Inflammatory macrophage treated with lipopolysaccharide for 4 hours (primary cell): ENCODE results near the gene LRIT2.
"Not testable (repeated sequence)": the region's sequence is repeated elsewhere in the genome, so short reads cannot be mapped to it uniquely, and the experiment has no call there.

ENCODE experiments used
- DNase-seq: peaks from one replicate; pipeline ENCODE4 v3.0.0-alpha.2; 2020

The LRIT2 gene

DNA sequence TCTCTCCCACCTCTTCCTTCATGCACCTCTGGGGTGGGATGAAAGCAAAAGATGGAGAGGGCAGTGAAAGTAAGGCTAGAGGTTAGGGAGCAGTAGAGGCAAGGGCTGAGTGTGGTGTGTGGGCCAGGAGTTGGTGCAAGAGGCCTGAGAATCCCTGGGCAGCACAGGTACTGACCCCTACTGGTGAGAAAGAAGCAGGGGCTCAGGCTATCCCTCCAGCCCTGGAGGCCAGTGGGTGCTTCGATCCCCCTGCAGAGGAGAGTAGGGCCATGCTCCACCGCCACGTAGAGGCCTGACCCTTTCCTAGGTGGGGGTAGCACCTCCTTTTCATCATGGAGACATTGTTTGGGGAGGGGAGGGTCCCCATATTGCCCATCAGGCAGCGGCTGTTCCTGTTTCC is 21.2 kb downstream of the LRIT2 start:
- DNase-seq: peak; percentile 6

DNA sequence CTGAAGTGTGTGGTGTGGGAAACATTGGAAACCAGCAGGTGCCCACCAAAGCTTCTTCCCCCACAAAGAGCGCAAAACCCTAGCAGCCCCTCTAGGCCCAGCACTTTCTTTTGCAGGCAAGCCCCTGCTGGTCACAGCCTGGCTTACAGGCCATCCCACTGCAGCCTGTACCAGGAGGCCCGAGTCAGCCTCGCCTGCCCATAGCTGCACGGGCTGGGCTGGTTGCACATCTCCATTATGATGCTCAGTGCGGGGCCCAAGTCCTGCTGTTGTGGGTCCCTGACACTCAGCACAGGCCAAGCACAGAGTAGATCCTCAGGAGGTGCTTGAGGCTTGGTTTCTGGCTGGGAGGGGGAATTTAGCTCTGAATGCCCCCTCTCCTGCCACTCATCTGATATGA is 23.0 kb downstream of the LRIT2 start:
- no peak for DNase-seq

DNA sequence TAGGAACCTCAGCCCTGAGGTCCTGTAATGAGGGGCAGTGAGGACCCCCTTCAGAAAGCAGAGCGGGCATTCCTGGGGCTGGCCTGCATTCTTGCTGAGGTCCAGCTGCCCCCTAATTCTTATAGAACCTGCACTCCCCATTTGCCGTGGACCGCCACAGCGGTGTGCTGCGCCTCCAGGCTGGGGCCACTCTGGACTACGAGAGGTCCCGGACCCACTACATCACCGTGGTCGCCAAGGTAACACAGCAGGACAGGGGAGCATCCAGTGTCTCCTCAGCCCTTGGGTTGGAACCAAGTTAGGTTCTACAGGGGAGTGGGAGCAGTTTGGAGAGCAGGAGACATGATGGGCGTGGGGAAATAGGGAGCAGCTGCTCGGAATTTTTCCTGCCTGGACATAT is 23.7 kb downstream of the LRIT2 start:
- DNase-seq: no peak

DNA sequence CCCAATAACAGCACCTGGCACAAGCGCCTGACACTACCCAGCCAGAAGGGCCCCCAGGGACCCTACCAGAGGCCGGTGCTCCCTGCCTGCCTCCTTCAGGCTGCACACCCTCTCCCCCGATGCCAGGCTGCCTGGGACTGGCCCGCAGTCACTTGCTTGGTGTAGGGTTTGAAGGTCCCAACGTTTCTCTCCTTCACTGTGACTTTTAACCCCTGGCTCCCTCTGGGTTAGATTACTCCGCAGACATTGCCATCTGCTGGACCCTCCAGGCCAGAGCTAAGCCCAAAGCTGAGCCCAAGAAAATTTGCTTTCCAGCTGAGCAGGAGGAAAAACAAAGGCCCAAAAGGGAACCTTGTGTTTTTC is 24.1 kb downstream of the LRIT2 start:
- no peak for DNase-seq

DNA sequence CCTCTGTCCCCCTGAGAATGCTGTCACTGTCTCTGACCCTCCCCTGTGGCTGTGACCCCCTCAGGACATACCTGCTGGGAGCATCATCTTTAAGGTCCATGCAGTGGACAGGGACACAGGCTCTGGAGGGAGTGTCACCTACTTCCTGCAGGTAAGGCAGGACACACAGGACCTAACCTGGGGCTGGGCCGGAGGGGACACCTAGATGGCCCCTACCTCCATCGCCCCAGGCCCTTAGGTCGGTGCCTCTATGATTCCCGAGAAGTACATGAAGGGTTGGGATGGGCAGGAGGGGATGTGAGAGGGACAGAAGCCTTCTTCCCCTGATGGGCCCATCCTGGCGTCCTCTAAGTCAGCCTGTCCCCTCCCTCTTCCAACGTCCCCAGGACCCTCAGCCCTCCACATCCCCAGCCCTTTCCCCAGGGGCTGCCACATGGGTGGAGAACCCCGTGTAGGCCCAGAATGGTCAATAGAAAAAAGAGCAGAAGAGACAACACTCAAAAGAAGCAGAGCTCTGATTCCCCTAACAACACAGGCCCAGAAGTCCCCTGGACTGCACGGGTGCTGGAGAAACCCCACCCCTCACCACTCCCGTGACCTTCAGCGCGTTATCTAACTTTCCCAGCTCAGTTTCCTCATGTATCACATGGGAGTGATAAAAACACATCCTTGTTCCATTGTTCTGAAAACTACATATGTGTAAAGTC is 24.7 kb downstream of the LRIT2 start:
- DNase-seq: no peak

DNA sequence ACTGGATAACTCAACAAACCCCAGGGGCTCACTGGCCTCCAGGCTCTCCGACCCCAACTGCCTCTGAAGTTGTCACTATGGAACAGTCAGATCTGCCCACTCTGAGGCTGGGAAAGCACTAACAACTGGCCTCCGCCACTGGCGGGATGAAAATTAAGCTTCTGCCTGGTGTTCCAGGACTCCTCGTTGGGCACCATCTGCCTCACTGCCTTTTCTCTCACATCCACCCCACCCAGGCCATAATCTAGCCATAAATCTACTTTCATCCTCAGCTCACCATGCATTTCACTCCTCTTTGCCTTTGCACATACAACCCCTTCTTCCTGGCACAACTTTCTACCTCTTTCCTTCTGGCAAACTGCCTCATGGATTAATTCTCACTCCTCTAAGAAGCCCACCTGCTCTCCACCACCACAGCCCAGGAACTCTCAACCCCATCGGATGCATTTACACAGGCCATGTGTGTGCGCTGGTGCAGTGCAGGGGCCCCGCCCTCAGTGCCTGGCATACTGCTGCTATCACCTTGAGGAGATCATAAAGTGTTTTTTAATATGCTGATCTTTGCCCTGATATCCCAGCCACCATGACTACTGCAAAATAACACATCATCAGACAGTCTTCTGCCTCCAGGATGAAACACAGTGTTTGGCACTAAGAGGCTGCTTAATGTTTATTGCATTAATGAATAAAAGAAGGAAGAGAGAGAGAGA is 27.0 kb downstream of the LRIT2 start:
- no peak for DNase-seq

DNA sequence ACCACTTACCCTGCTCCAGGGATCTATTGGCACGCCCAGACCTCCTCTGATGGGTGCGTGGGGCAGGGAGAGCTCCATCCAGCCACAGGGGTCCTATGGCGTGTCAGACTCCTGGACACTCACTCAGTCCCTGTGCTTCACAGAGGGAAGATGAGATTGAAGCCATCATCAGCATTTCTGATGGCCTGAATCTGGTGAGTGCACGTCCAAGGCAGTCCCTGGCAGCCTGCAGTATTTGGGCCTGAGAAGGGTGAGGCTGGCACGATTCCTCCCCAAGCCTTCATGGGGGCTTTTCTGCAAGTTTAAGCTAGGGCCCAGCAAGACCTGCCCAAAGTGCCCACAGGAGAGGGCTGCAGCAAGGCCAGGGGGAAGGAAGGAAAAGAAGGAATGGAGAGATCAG is 27.7 kb downstream of the LRIT2 start:
- no peak for DNase-seq

DNA sequence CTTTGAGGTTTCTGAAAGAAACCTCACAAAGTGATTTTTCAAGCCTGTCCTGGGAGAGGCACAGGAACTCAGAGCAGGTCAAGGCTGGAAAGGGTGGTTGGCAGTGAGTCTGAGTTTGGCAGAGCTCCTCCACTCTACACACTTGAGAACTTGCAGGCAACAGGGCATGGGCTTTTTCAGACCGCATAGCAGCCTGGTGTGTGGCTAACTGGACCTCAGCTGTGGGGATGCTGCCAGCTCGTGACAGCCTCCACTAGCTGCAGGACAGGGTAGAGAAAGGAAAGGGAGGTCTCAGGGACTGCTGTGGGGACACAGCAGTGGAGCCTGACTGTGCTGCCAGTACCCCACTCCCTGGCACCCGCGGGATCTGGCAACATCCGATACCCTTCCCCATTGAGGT is 28.4 kb downstream of the LRIT2 start:
- no peak for DNase-seq

DNA sequence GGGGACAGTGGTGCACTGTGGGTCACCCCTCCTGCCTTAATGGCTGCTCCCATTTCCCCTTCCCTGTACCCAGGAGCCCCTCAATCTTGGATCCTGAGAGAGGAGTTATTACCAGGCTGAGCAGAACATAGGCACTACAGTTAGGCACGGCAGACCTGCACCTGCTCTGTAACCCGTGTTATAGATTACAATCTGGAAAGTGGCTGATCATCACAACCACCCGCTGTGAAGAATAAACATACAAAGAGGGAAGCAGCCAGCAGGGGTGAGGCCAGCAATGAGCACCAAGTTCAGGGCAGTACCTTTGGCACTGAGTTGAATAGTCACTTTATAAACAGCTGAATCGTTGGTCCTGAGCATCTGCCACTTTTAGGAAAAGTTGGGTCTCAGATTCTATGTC is 29.3 kb downstream of the LRIT2 start:
- no peak for DNase-seq

DNA sequence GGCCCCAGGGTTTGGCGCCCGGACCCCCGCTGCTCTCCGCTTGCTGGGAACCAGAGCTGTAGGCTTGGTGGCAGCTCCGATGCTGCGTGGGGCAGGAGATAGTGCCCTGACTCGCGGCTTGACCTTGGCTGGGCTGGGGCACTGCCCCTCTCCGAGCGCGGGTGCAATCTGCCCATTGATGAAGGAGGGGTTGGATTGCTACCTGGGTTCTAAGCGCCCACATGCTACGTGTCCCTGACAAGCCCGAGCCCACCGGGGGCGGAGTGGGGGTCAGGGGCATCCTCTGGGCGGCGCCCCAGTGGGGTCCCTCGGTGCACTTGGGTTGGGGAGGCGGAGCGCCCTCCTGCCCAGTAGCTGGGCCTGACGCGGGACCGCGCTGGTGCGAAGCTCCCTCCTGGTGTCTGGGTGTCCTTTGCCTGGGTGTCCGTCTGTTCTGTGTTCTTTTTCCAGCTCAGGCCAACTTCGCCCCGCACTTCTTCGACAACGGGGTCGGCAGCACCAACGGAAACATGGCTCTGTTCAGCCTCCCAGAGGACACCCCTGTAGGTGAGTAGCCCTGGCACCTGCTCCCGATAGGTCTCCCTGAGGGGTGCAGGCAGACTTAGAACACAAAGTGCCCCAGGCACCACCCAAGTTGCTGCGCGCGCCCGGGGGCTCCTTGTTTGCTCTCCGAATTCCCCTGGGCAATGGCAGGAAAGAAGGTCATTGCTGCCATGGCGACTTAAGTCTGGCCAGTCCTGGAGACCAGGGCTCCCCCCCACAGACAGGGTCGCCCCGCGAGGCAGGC is 30.1 kb downstream of the LRIT2 start:
- DNase-seq: no peak

DNA sequence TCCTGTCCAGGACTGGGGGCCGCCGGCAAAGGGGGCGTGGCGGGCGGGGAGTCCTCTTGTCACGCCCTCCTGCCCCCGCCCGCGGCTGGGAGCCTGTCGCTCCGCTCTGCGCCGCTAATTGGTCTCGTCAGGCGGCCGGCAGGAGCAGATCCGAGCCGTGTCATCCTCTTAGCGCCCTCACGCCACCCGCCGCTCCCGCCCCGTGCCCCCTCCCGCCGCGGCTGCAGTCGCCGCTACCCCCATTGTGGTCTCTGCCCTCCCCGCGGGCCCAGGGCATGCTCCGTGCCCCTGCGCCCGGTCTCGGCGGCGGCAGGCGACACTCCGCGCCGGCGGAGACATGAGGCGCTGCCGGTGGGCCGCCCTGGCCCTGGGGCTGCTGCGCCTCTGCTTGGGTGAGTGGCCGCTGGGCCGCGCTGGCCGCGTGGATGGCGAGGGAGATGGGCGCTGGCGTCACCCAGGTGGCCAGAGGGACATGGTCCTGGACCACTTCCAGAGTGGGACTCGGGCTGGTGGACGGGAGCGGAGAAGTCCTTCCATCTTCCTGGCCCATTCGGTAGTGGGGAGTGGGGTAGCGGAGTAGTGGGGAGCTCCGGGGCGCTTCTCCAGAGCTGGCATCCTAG is 30.8 kb downstream of the LRIT2 start, which contains the start of gene CDHR1:
CDHR1 (plus strand) TSS at position 114 of the 620 bp plus-strand sequence; CDS start at position 338, 224 bp downstream.
- DNase-seq: no peak

DNA sequence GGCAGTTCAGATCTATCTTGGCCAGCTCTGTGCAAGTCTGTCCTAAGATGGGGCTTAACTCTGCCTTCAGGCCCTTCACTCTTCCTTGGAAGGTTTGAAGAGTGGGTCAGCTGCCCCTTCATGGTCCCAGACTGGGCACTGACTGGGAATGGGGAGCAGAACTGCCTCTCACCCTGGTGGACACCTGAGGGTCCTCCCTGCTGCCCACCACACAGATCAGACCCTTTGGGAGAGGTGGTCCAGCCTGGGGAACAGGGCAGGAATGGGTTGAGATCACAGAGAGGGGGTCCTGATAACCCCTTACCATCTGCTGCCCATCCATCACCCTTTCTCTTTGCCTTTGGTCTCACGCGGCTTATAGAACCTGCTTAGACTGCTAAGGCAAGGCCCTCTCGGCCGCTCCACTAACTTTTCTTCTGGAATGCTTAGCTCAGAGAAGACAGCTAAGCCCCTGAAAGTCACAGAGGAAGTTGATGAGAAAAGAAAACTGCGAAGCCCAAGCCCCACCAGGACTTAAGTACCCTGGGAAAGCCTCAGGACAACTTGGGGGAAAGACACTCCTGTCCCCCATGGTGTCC is 31.4 kb downstream of the LRIT2 start:
- no peak for DNase-seq

DNA sequence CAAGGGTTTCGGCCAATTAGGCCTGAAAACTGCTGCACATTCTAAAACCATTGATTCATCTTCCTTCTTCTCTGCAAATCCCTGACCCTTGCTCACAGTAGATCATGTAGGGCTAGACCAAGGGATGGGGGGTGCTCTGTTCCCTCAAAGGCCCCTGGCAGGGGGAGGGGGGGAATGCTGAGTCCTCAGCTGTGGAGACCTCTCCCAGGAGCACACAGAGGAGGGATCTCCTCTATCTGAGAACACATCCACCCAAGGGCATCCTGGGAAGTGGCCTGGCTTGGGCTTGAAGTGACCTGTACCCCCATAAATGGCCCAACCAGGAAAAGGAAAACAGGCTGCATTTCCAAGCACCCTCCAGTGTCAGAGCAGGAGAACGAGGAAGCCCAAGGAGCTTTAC is 32.0 kb downstream of the LRIT2 start:
- no peak for DNase-seq

DNA sequence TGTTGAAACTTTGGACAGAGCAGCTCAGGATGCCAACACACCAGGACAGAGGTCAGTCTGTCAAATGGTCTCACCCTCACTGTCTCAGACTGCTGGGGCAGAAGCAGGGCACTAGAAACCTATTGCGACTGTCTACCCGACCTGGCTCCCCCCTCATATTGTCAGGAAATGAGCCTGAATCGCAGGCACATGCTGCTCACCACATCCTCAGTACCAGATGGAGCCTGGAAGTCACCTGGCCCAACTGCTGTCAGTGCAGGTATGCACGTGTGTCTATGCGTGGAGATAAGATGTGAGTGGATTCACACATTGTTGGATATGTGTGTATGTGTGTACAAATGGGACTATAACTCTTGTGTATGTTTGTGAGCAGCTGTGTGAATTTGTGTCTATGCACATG is 34.2 kb downstream of the LRIT2 start:
- DNase-seq: no peak

DNA sequence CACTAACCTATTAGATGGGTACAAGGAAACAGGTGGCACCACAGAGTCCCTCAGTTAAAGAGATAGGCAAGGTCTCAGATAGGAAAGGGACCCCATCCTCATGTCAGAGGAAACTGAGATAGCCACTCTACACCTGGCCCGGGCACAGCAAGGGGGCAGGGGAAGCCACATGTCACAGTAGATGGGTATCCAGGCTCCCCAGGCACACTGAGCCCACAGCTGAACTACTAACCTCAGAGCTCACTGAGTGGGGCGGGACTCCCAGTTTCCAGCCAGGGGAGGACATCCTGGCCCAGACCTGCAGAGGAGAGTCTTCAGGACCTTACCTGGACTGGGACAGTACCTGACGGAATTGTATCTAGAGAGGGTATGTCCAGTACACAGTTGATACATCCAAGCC is 34.7 kb downstream of the LRIT2 start:
- no peak for DNase-seq

DNA sequence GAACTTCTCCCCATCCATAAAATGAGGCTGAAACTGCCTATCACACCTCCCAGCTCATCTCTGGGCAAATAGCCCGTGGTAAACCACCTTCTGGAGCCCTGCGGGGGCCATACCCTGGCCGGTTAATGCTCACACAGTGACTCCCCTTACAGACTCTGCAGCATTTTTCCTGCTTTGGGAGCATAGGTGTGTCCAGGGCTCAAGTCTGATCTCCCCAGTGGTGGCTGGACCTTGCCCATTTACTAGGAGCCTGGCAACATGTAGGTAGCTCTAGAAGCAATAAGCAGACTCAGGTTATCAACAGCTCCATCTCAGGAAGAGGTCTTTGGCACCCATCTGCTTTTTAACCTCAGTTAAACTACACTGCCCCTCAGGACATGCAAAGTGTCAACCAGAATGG is 36.5 kb downstream of the LRIT2 start:
- DNase-seq: no peak

DNA sequence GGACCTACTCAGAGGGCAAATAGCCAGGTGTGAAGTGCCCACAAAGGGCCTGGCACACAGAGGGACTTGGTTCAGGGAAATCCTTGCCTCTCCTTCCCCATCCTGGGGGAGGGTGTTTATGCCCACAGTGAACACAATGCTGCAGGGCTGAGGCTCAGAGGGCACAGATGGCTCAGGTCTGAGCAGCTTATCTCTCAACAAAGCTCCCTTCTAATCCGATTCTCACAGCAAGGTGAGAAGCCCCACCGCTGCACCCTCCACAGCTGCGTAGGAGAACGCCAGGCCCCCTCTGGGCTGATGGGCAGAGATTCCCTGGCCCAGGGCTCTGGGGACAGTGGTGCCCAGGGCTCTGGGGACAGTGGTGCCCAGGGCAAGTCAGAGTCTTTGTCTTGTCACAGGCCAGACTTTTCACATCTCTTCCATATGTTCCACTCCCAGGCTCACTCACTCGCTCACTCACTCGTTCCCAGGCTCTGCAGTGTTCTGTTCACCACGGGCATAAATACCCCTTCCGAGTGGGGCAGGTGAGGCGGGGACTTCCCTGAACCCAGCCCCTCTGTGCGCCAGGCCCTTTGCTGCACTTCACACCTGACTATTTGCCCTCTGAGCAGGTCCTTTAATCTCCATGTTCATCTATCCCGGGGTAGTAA is 39.7 kb downstream of the LRIT2 start:
- DNase-seq: no peak

DNA sequence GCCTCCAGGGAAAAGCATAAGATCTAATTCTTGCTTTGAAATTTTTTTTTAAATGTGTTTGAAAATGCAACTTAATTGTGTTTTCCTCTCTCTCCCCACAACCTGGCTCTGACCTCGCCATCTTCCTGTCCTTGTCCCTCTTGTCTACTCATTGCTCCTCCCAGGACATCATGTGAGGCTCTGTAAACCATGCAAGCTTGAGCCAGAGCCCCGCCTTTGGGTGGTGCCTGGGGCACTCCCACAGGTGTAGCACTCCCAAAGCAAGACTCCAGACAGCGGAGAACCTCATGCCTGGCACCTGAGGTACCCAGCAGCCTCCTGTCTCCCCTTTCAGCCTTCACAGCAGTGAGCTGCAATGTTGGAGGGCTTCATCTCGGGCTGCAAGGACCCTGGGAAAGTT is 40.8 kb downstream of the LRIT2 start:
- no peak for DNase-seq

DNA sequence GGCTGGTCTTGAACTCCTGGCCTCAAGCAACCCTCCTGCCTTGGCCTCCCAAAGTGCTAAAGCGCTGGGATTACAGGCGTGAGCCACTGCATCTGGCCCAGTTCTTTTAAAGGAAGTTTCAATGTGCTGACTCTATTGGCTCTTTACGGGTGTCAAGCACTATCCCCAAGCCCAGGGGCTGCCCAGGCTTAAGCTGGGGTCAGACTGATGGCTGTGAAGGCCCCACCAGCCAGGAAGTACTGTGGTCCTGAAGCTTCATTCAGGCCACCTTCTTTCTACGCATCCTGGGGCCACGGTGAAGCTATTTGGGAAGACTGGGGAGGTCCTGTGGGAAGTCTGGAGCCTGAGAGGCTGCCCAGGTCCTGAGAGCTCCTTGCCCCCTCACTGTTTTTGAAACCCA is 43.7 kb downstream of the LRIT2 start:
- no peak for DNase-seq

DNA sequence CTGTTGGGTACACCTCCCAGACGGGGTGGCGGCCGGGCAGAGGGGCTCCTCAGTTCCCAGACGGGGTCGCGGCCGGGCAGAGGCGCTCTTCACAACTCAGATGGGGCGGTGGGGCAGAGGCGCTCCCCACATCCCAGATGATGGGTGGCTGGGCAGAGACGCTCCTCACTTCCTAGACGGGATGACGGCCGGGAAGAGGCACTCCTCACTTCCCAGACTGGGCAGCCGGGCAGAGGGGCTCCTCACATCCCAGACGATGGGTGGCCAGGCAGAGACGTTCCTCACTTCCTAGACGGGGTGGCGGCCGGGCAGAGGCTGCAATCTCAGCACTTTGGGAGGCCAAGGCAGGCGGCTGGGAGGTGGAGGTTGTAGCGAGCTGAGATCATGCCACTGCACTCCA is 45.0 kb downstream of the LRIT2 start:
- DNase-seq: not testable (repeated sequence)

DNA sequence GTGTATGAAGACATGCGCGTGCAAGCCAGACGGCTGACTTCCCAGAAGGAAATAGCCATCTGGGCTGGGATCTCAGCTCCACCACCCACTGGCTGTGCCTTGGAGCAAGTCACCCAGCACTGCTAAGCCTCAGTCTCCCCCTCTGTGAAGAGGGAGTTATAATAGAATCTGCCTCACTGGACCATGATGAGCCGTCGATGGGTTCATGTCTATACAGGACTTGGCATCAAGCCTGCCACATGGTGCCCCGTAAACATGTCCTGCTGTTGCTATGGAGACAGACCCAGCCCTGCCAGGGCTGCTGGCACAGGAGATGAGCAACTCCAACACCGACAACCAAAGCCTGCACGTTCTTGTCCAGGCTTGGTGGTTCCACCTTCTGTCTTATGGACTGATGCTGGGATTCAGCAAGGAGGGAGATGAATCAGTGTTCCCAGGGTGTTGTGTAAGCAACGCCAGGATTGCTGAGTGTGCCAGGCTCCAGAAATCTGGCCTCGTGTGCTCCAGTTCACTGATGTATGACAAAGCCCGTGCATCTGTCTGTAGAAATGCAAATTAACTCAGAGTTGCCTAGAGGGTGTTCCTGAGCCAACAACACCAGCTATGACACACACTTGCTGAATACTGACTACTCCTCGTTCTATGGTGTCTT is 46.2 kb downstream of the LRIT2 start:
- no peak for DNase-seq

DNA sequence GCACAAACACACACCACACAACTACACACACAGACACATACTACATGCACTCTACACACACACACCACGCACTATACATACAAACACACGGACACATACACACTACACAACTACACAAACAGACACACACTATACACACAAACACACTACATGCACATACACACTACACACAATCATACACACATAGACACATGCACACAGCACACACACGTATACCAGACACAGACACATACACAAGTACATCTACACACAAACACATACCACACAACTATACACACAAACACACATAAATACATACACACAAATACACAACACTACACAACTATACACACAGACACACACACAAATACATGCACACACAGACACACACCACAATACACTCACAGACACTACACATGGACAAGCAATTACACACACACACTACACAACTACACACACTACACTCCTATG is 47.2 kb downstream of the LRIT2 start:
- DNase-seq: no peak
